T-cell (primary cell): ENCODE data around the gene FCN1. TPM values are rescaled to one million over a fixed set of nuclear protein-coding genes. Genes with fewer than 3 reads are reported as not detected.

Source experiments
- ATAC-seq, 4 experiments: fragments of 200-7000 bp in 3 of 4; fragments of 150-1000 bp in 1 of 4; cut with Tn5 transposase; replicated peaks in 1 of 4; 1 replicate in 3 of 4; 2 replicates in 1 of 4; pipeline ENCODE4 v1.10.0; 2021; ENCODE audit warnings: moderate library complexity in 3 of 4, mild to moderate bottlenecking in 2 of 4, moderate number of reproducible peaks in 1 of 4
- CTCF ChIA-PET, 2 donors: fragments of 300-600 bp; sonication (Branson Sonifier 250); formaldehyde crosslinking; loops; one replicate each; lab custom pipeline; 2022; ENCODE audit warnings: antibody characterized with exemption in 2 of 2; lab: Charles Lee
- POLR2A ChIA-PET, 2 donors: fragments of 300-600 bp; sonication (Branson Sonifier 250); formaldehyde crosslinking; loops; one replicate each; lab custom pipeline; 2022; ENCODE audit warnings: antibody characterized with exemption in 2 of 2; lab: Charles Lee
- DNase-seq, 35 experiments: peaks; one replicate each; pipeline versions ENCODE4 v3.0.0 to v3.0.0-alpha.2; 2013 to 2023
- H3K27ac ChIP-seq: one replicate; pipeline ENCODE4 v1.5.1; 2013; ENCODE audit warnings: low read length
- H3K27me3 ChIP-seq, 2 experiments: replicated peaks in 1 of 2; 1 replicate in 1 of 2; 2 replicates in 1 of 2; pipeline versions ENCODE4 v1.6.1 to v1.7.0; 2013; ENCODE audit warnings: low read length in 1 of 2, mixed read lengths in 1 of 2; ENCODE audit not compliant: control insufficient read depth in 2 of 2, insufficient read depth in 2 of 2; ENCODE audit errors: extremely low read depth in 1 of 2
- H3K36me3 ChIP-seq, 2 donors: 1 replicate in 1 of 2; 2 replicates in 1 of 2; pipeline versions ENCODE4 v1.6.1 to v1.7.0; 2013; ENCODE audit warnings: low read length in 1 of 2; ENCODE audit not compliant: control insufficient read depth in 2 of 2, insufficient read depth in 1 of 2; ENCODE audit errors: extremely low read depth in 1 of 2
- H3K4me1 ChIP-seq, 2 experiments: 1 replicate in 1 of 2; 2 replicates in 1 of 2; pipeline versions ENCODE4 v1.6.1 to v1.7.0; 2013; ENCODE audit warnings: low read length in 2 of 2, mixed read lengths in 1 of 2; ENCODE audit not compliant: insufficient read depth in 2 of 2, control insufficient read depth in 1 of 2; ENCODE audit errors: extremely low read depth in 1 of 2
- H3K4me3 ChIP-seq, 2 donors: 1 replicate in 1 of 2; 2 replicates in 1 of 2; pipeline versions ENCODE4 v1.5.1 to v1.7.0; 2013; ENCODE audit warnings: mild to moderate bottlenecking in 2 of 2, low read length in 1 of 2, moderate library complexity in 1 of 2; ENCODE audit not compliant: control insufficient read depth in 1 of 2; ENCODE audit errors: extremely low read depth in 1 of 2
- H3K9me3 ChIP-seq: 2 replicates; pipeline ENCODE4 v1.7.0; 2013
- H3K27ac Mint-ChIP-seq, 2 donors: one replicate each; pipeline ENCODE4 v1.8.0; 2020 to 2021; ENCODE audit warnings: mild to moderate bottlenecking in 2 of 2, mixed read lengths in 2 of 2
- H3K27me3 Mint-ChIP-seq, 2 donors: one replicate each; pipeline ENCODE4 v1.8.0; 2021 to 2022; ENCODE audit warnings: mixed read lengths in 2 of 2
- H3K36me3 Mint-ChIP-seq: one replicate; pipeline ENCODE4 v1.8.0; 2021; ENCODE audit warnings: mixed read lengths
- H3K4me1 Mint-ChIP-seq, 3 donors: one replicate each; pipeline ENCODE4 v1.8.0; 2020 to 2022; ENCODE audit warnings: mixed read lengths in 3 of 3, mild to moderate bottlenecking in 1 of 3
- H3K4me3 Mint-ChIP-seq, 3 donors: one replicate each; pipeline ENCODE4 v1.8.0; 2020 to 2022; ENCODE audit warnings: mild to moderate bottlenecking in 3 of 3, mixed read lengths in 3 of 3, moderate library complexity in 3 of 3
- H3K9me3 Mint-ChIP-seq, 3 donors: one replicate each; pipeline ENCODE4 v1.8.0; 2020 to 2022; ENCODE audit warnings: mixed read lengths in 3 of 3
- WGBS: methylation state at CpG from one replicate; pipeline ENCODE4 v1.1.5; 2013; ENCODE audit warnings: missing lambda C conversion rate; ENCODE audit not compliant: insufficient coverage; 5-methylcytosine and 5-hydroxymethylcytosine counted together
- total RNA-seq, 35 experiments: library from RNA in 6 of 35; stranded (reverse) in 6 of 35; fragments of 120-200 nt in 1 of 35; gene quantifications; one replicate each; pipeline versions ENCODE4 v1.2.1 to v1.2.4 and lab custom pipeline; 2013 to 2026

FCN1 gene
- total RNA-seq, 5 donors from 2014 or later (not counting 1 experiment from before 2014, with no cell fraction given), result 0.25 to 1.8 (median 0.55) TPM; not detected in 1

GRCh38 chr9:134912126-134912840, 5.4 kb downstream of the FCN1 start:
- H3K36me3 Mint-ChIP-seq, result no peaks in the 10 kb centered on the region
- CTCF ChIA-PET, result no interaction called here
- Histone ChIP-seq H3K27ac (no peak overlapping the region), H3K9me3 (no peaks in the 10 kb centered on the region), H3K4me3 (no peak overlapping the region), H3K4me1 (no peaks in the 10 kb centered on the region), H3K27me3 (peaks cover 0 to 53% of the 10 kb centered on the region in 2 experiments), H3K36me3 (no peaks in the 10 kb centered on the region)
- no peak for ATAC-seq
- no peaks in the 10 kb centered on the region for H3K9me3 Mint-ChIP-seq
- H3K4me1 Mint-ChIP-seq, result no peaks in the 10 kb centered on the region
- no peak overlapping the region for H3K4me3 Mint-ChIP-seq
- no peak overlapping the region for H3K27ac Mint-ChIP-seq
- POLR2A ChIA-PET, result no interaction called here
- 85% methylated on average over 17 of the region's 20 CpGs for WGBS
- peaks cover 17 to 38% of the 10 kb centered on the region in 2 donors for H3K27me3 Mint-ChIP-seq
- DNase-seq, result no peak

- H3K27me3 Mint-ChIP-seq, result peaks cover 13 to 31% of the 10 kb centered on the region in 2 donors
- ChIA-PET CTCF (no interaction called here), POLR2A (no interaction called here)
- H3K4me1 Mint-ChIP-seq, result no peaks in the 10 kb centered on the region
- no peaks in the 10 kb centered on the region for H3K9me3 Mint-ChIP-seq
- Histone ChIP-seq H3K36me3 (no peaks in the 10 kb centered on the region), H3K4me1 (no peaks in the 10 kb centered on the region), H3K27me3 (peaks cover 0 to 42% of the 10 kb centered on the region in 2 experiments), H3K9me3 (no peaks in the 10 kb centered on the region), H3K27ac (no peak overlapping the region), H3K4me3 (no peak overlapping the region)
- no peaks in the 10 kb centered on the region for H3K36me3 Mint-ChIP-seq
- H3K4me3 Mint-ChIP-seq, result no peak overlapping the region
- ATAC-seq, result no peak
- 23% methylated on average over 14 of the region's 24 CpGs for WGBS
- no peak overlapping the region for H3K27ac Mint-ChIP-seq
- no peak for DNase-seq
Observed at GRCh38 chr9:134909511-134910481, 7.9 kb downstream of the FCN1 start.

GRCh38 chr9:134908524-134909309, 9.0 kb downstream of the FCN1 start:
- Mint-ChIP-seq H3K4me3 (no peak overlapping the region), H3K9me3 (no peaks in the 10 kb centered on the region), H3K4me1 (no peaks in the 10 kb centered on the region), H3K27me3 (peaks cover 10 to 32% of the 10 kb centered on the region in 2 donors), H3K36me3 (no peaks in the 10 kb centered on the region), H3K27ac (no peak overlapping the region)
- peaks cover 0 to 35% of the 10 kb centered on the region in 2 experiments for H3K27me3 ChIP-seq
- H3K27ac ChIP-seq, result no peak overlapping the region
- H3K4me1 ChIP-seq, result no peaks in the 10 kb centered on the region
- ChIA-PET CTCF (no interaction called here), POLR2A (no interaction called here)
- DNase-seq (no peak), ATAC-seq (no peak)
- WGBS, result 75% methylated on average over 7 of the region's 13 CpGs
- no peak overlapping the region for H3K4me3 ChIP-seq
- no peaks in the 10 kb centered on the region for H3K9me3 ChIP-seq
- no peaks in the 10 kb centered on the region for H3K36me3 ChIP-seq

GRCh38 chr9:134902936-134903335, 14.8 kb downstream of the FCN1 start:
- Histone ChIP-seq H3K36me3 (no peaks in the 10 kb centered on the region), H3K9me3 (no peaks in the 10 kb centered on the region), H3K27me3 (no peaks in the 10 kb centered on the region), H3K27ac (no peak overlapping the region), H3K4me3 (no peak overlapping the region), H3K4me1 (no peaks in the 10 kb centered on the region)
- peaks cover 0 to 9% of the 10 kb centered on the region in 2 donors for H3K27me3 Mint-ChIP-seq
- no CpG with 5 or more reads among the region's 3 CpGs for WGBS
- no peak overlapping the region for H3K27ac Mint-ChIP-seq
- ChIA-PET CTCF (no interaction called here), POLR2A (no interaction called here)
- DNase-seq, result no peak
- H3K4me3 Mint-ChIP-seq, result no peak overlapping the region
- no peak for ATAC-seq
- no peaks in the 10 kb centered on the region for H3K36me3 Mint-ChIP-seq
- peaks cover 7 to 10% (median 7%) of the 10 kb centered on the region in 3 donors for H3K9me3 Mint-ChIP-seq
- H3K4me1 Mint-ChIP-seq, result no peaks in the 10 kb centered on the region

- Mint-ChIP-seq H3K4me1 (no peaks in the 10 kb centered on the region), H3K27me3 (peaks cover 7 to 21% of the 10 kb centered on the region in 2 donors), H3K36me3 (no peaks in the 10 kb centered on the region), H3K27ac (no peak overlapping the region), H3K4me3 (no peak overlapping the region), H3K9me3 (peaks cover 7 to 12% (median 10%) of the 10 kb centered on the region in 3 donors)
- no peak for DNase-seq
- CTCF ChIA-PET, result no interaction called here
- H3K4me1 ChIP-seq, result no peaks in the 10 kb centered on the region
- POLR2A ChIA-PET, result no interaction called here
- no peak overlapping the region for H3K4me3 ChIP-seq
- ATAC-seq, result no peak
- WGBS, result no CpG with 5 or more reads among the region's 1 CpG
- H3K27me3 ChIP-seq, result peaks cover 0 to 9% of the 10 kb centered on the region in 2 experiments
- H3K27ac ChIP-seq, result no peak overlapping the region
- H3K36me3 ChIP-seq, result no peaks in the 10 kb centered on the region
- H3K9me3 ChIP-seq, result no peaks in the 10 kb centered on the region
Observed at GRCh38 chr9:134899818-134900217, 17.9 kb downstream of the FCN1 start.

- H3K27me3 Mint-ChIP-seq, result peaks cover 7 to 24% of the 10 kb centered on the region in 2 donors
- ChIA-PET POLR2A (no interaction called here), CTCF (no interaction called here)
- no peaks in the 10 kb centered on the region for H3K36me3 ChIP-seq
- H3K4me1 Mint-ChIP-seq, result no peaks in the 10 kb centered on the region
- peaks cover 0 to 9% of the 10 kb centered on the region in 2 experiments for H3K27me3 ChIP-seq
- peaks cover 7 to 12% (median 10%) of the 10 kb centered on the region in 3 donors for H3K9me3 Mint-ChIP-seq
- no peak overlapping the region for H3K27ac Mint-ChIP-seq
- DNase-seq, result no peak
- H3K36me3 Mint-ChIP-seq, result no peaks in the 10 kb centered on the region
- H3K4me3 Mint-ChIP-seq, result no peak overlapping the region
- H3K4me1 ChIP-seq, result no peaks in the 10 kb centered on the region
- ATAC-seq, result no peak
- WGBS, result no CpG with 5 or more reads among the region's 3 CpGs
- H3K4me3 ChIP-seq, result no peak overlapping the region
- no peaks in the 10 kb centered on the region for H3K9me3 ChIP-seq
- H3K27ac ChIP-seq, result no peak overlapping the region
Observed at GRCh38 chr9:134899168-134899567, 18.5 kb downstream of the FCN1 start.
